LNCAP (cell line): ENCODE data around the gene MEP1A.

Experiments
- TF ChIP-seq, protein P1 (sequence below): fragments of 450-650 bp; IDR thresholded peaks from 2 replicates; pipeline ENCODE4 v1.5.1; 2017; ENCODE audit warnings: mild to moderate bottlenecking

The MEP1A gene

GRCh38 chr6:46796848-46797580, 3.8 kb downstream of the MEP1A start:
- TF ChIP-seq, protein P1, sequence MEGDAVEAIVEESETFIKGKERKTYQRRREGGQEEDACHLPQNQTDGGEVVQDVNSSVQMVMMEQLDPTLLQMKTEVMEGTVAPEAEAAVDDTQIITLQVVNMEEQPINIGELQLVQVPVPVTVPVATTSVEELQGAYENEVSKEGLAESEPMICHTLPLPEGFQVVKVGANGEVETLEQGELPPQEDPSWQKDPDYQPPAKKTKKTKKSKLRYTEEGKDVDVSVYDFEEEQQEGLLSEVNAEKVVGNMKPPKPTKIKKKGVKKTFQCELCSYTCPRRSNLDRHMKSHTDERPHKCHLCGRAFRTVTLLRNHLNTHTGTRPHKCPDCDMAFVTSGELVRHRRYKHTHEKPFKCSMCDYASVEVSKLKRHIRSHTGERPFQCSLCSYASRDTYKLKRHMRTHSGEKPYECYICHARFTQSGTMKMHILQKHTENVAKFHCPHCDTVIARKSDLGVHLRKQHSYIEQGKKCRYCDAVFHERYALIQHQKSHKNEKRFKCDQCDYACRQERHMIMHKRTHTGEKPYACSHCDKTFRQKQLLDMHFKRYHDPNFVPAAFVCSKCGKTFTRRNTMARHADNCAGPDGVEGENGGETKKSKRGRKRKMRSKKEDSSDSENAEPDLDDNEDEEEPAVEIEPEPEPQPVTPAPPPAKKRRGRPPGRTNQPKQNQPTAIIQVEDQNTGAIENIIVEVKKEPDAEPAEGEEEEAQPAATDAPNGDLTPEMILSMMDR = no peak

GRCh38 chr6:46799657-46800056, 6.5 kb downstream of the MEP1A start:
- TF ChIP-seq, protein P1 = no peak

- TF ChIP-seq, protein P1 = no peak
Observed at GRCh38 chr6:46808806-46809205, 15.6 kb downstream of the MEP1A start.

DNA sequence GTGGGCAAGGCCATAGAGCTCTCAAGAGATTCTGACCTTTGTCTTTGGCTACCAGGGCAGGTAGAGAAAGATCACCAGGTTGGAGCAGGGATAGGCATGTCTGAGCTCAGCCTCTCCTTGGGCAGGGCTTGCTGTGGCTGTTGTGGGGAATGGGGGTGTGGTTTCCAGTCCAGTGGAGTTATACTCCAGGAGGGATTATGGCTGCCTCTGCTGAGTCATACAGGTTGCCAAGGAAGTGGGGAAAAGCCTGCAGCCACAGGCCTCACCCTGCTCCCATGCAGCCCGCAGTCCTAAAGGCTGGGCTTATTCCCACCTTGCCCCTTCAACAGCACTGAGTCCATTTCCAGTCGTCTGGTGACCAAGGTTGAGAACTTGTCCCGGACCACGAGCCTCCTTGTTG, 21.9 kb downstream of the MEP1A start:
- TF ChIP-seq, protein P1 = no peak

- TF ChIP-seq, protein P1 = no peak
Observed at GRCh38 chr6:46816626-46817025, 23.4 kb downstream of the MEP1A start.

DNA sequence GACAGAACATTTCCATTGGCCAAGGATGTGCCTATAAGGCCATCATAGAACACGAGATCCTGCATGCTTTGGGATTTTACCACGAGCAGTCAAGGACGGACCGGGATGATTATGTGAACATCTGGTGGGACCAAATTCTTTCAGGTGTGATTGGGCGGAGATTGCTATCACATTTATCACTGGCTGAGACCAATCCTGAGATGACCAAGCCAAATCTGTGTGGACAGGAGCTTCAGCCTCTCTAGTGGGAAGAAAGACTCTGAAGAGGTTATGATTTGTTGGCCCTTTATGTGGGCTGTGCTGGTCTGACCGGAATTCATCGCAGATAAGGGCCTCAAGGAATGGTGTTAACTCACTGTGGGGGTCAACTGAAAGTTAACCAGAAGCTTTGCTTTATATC, 26.4 kb downstream of the MEP1A start:
- TF ChIP-seq, protein P1 = no peak

DNA sequence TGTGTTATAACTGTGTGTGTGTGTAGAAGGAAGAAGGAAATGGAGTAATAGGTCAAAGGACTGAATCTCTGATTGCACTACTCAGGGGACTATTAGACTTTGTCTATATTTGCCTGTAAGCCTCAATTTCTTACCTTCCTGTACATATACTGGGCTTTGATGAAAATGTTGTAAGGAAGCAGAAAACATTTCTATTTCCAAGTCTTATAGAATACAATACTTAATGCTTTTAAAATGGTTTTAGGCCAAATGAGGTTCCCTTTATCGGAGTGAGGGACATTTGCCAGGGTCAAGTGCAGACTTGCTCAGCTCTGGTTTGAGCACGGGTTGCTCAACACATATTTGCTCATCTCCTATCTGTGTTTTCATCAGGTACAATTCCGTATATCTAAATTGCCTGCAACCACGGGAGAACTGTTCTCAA, 28.3 kb downstream of the MEP1A start:
- TF ChIP-seq, protein P1 = no peak

GRCh38 chr6:46828939-46829338, 35.8 kb downstream of the MEP1A start:
- TF ChIP-seq, protein P1 = no peak
